Ectodermal cell (in vitro differentiated cells): ENCODE measurements around the gene MBTPS2. TPM values are rescaled to one million over a fixed set of nuclear protein-coding genes. Genes with fewer than 3 reads are reported as not detected.

ENCODE experiments used
- H3K27ac ChIP-seq: 2 replicates; pipeline ENCODE4 v1.7.0; 2013; ENCODE audit warnings: mild to moderate bottlenecking, low read depth, low read length; ENCODE audit not compliant: insufficient read depth, poor library complexity, severe bottlenecking
- H3K27me3 ChIP-seq: 2 replicates; pipeline ENCODE4 v1.7.0; 2013; ENCODE audit warnings: mild to moderate bottlenecking, low read length; ENCODE audit not compliant: insufficient read depth, control insufficient read depth, poor library complexity, severe bottlenecking
- H3K36me3 ChIP-seq: one replicate; pipeline ENCODE4 v1.7.0; 2013; ENCODE audit warnings: low read length; ENCODE audit not compliant: control insufficient read depth, insufficient read depth
- H3K4me1 ChIP-seq: one replicate; pipeline ENCODE4 v1.7.0; 2013; ENCODE audit warnings: low read length; ENCODE audit not compliant: control insufficient read depth, insufficient read depth
- H3K4me3 ChIP-seq: 2 replicates; pipeline ENCODE4 v1.7.0; 2013; ENCODE audit warnings: low read depth, low read length, control low read depth; ENCODE audit not compliant: insufficient read depth
- H3K9me3 ChIP-seq: 2 replicates; pipeline ENCODE4 v1.7.0; 2013; ENCODE audit warnings: mild to moderate bottlenecking, low read length, moderate library complexity; ENCODE audit not compliant: control insufficient read depth
- WGBS, 2 experiments: methylation state at CpG; one replicate each; pipeline ENCODE4 v1.1.7; 2013; ENCODE audit warnings: missing lambda C conversion rate in 2 of 2; 5-methylcytosine and 5-hydroxymethylcytosine counted together
- polyA plus RNA-seq, 4 experiments: library from polyadenylated mRNA; stranded (reverse); fragments of 50-300 nt; gene quantifications; one replicate each; pipeline ENCODE4 v1.2.3, GENCODE V29; 2013

Gene MBTPS2
- 11.7 TPM for polyA plus RNA-seq (2013, experiment 1 of 4)
- 13.5 TPM for polyA plus RNA-seq (2013, experiment 2 of 4)
- polyA plus RNA-seq (2013, experiment 3 of 4): 10.6 TPM
- polyA plus RNA-seq (2013, experiment 4 of 4): 12.2 TPM

- Histone ChIP-seq H3K9me3 (no peaks in the 10 kb centered on the region), H3K27ac (no peak within 1 kb of the TSS), H3K36me3 (no peaks in the 10 kb centered on the region), H3K27me3 (no peaks in the 10 kb centered on the region), H3K4me3 (peak within 1 kb of the TSS; percentile 75), H3K4me1 (no peaks in the 10 kb centered on the region)
- 0 to 1% methylated on average over 56 to 59 of the region's 61 CpGs for WGBS, 2 experiments
Observed at GRCh38 chrX:21839334-21840192, at the start of gene MBTPS2. Gene MBTPS2, plus strand, starts transcription at chrX:21839617. Its CDS starts 118 bp downstream, at chrX:21839735.

- Histone ChIP-seq H3K4me1 (no peaks in the 10 kb centered on the region), H3K36me3 (no peaks in the 10 kb centered on the region), H3K9me3 (no peaks in the 10 kb centered on the region), H3K27me3 (no peaks in the 10 kb centered on the region), H3K4me3 (no peak overlapping the region), H3K27ac (no peak overlapping the region)
- 94 to 95% methylated on average over 5 to 6 of the region's 6 CpGs for WGBS, 2 experiments
Observed at GRCh38 chrX:21798677-21799219, 40.7 kb upstream of the MBTPS2 start.

GRCh38 chrX:21799767-21800166 is 39.6 kb upstream of the MBTPS2 start:
- Histone ChIP-seq H3K27me3 (no peaks in the 10 kb centered on the region), H3K27ac (no peak overlapping the region), H3K36me3 (no peaks in the 10 kb centered on the region), H3K9me3 (no peaks in the 10 kb centered on the region), H3K4me1 (no peaks in the 10 kb centered on the region), H3K4me3 (no peak overlapping the region)
- 88 to 94% methylated on average over 5 to 6 of the region's 6 CpGs for WGBS, 2 experiments

- H3K4me3 ChIP-seq: no peak overlapping the region
- H3K9me3 ChIP-seq: no peaks in the 10 kb centered on the region
- no CpG with 5 or more reads among the region's 1 CpG for WGBS, 2 experiments
- H3K27me3 ChIP-seq: no peaks in the 10 kb centered on the region
- no peaks in the 10 kb centered on the region for H3K4me1 ChIP-seq
- no peak overlapping the region for H3K27ac ChIP-seq
- no peaks in the 10 kb centered on the region for H3K36me3 ChIP-seq
Observed at GRCh38 chrX:21800344-21800770, 39.1 kb upstream of the MBTPS2 start.

GRCh38 chrX:21802054-21802670 is 37.3 kb upstream of the MBTPS2 start:
- Histone ChIP-seq H3K27me3 (no peaks in the 10 kb centered on the region), H3K36me3 (no peaks in the 10 kb centered on the region), H3K27ac (no peak overlapping the region), H3K4me1 (no peaks in the 10 kb centered on the region), H3K9me3 (no peaks in the 10 kb centered on the region), H3K4me3 (no peak overlapping the region)
- WGBS, 2 experiments: 81 to 92% methylated on average over 5 to 6 of the region's 7 CpGs

- no peaks in the 10 kb centered on the region for H3K4me1 ChIP-seq
- no peak overlapping the region for H3K4me3 ChIP-seq
- H3K27me3 ChIP-seq: no peaks in the 10 kb centered on the region
- H3K27ac ChIP-seq: no peak overlapping the region
- H3K36me3 ChIP-seq: no peaks in the 10 kb centered on the region
- no peaks in the 10 kb centered on the region for H3K9me3 ChIP-seq
Observed at GRCh38 chrX:21802839-21803238, 36.6 kb upstream of the MBTPS2 start.

- Histone ChIP-seq H3K9me3 (no peaks in the 10 kb centered on the region), H3K36me3 (no peaks in the 10 kb centered on the region), H3K27ac (no peak overlapping the region), H3K4me3 (no peak overlapping the region), H3K4me1 (no peaks in the 10 kb centered on the region), H3K27me3 (no peaks in the 10 kb centered on the region)
Observed at GRCh38 chrX:21806691-21807090, 32.7 kb upstream of the MBTPS2 start.

- Histone ChIP-seq H3K27me3 (no peaks in the 10 kb centered on the region), H3K9me3 (no peaks in the 10 kb centered on the region), H3K27ac (no peak overlapping the region), H3K4me3 (no peak overlapping the region), H3K4me1 (no peaks in the 10 kb centered on the region), H3K36me3 (no peaks in the 10 kb centered on the region)
- WGBS, 2 experiments: 92 to 94% methylated on average over 1 of the region's 1 CpG
Observed at GRCh38 chrX:21811832-21812231, 27.6 kb upstream of the MBTPS2 start.

- H3K4me3 ChIP-seq: no peak overlapping the region
- H3K9me3 ChIP-seq: no peaks in the 10 kb centered on the region
- H3K4me1 ChIP-seq: no peaks in the 10 kb centered on the region
- WGBS, 2 experiments: 73 to 75% methylated on average over 2 of the region's 2 CpGs
- no peak overlapping the region for H3K27ac ChIP-seq
- no peaks in the 10 kb centered on the region for H3K27me3 ChIP-seq
- no peaks in the 10 kb centered on the region for H3K36me3 ChIP-seq
Observed at GRCh38 chrX:21812628-21813027, 26.8 kb upstream of the MBTPS2 start.

GRCh38 chrX:21813612-21814368 is 25.6 kb upstream of the MBTPS2 start:
- Histone ChIP-seq H3K4me3 (no peak overlapping the region), H3K27me3 (no peaks in the 10 kb centered on the region), H3K27ac (no peak overlapping the region), H3K4me1 (no peaks in the 10 kb centered on the region), H3K36me3 (no peaks in the 10 kb centered on the region), H3K9me3 (no peaks in the 10 kb centered on the region)
